HEK293 (cell line): ENCODE results near the gene ITPKC.
A peak's percentile ranks its signal among the peaks of the same experiment; 100 is the strongest.

Source experiments
- CTCF ChIA-PET: fragments of 350-600 bp; formaldehyde crosslinking; extraction: SDS; loops from one replicate; lab custom pipeline; 2021; ENCODE audit warnings: antibody characterized with exemption; lab: Yijun Ruan, JAX
- POLR2A ChIA-PET: fragments of 300-600 bp; formaldehyde crosslinking; extraction: SDS; loops from one replicate; lab custom pipeline; 2020; ENCODE audit warnings: antibody characterized with exemption, inconsistent platforms; lab: Yijun Ruan, JAX
- H3K27ac ChIP-seq: fragments of 200-500 bp; sonication (Bioruptor generic); 2 replicates; pipeline ENCODE4 v1.5.1; 2014; ENCODE audit warnings: low read depth, low read length, control low read depth, inconsistent platforms; ENCODE audit errors: extremely low read depth
- H3K36me3 ChIP-seq, 2 experiments: fragments of 200-500 bp in 1 of 2; sonication (Bioruptor generic) in 1 of 2; 1 replicate in 1 of 2; 2 replicates in 1 of 2; pipeline ENCODE4 v1.5.1; 2014 to 2017; ENCODE audit warnings: inconsistent platforms in 2 of 2, low read length in 2 of 2; ENCODE audit not compliant: control insufficient read depth in 2 of 2, insufficient read depth in 1 of 2
- H3K4me1 ChIP-seq: fragments of 200-500 bp; sonication (Bioruptor generic); 2 replicates; pipeline ENCODE4 v1.5.1; 2014; ENCODE audit warnings: mild to moderate bottlenecking, low read length, inconsistent platforms; ENCODE audit not compliant: control insufficient read depth, insufficient read depth
- H3K4me3 ChIP-seq: 2 replicates; pipeline ENCODE4 v1.5.1; 2011; ENCODE audit warnings: low read depth, mild to moderate bottlenecking, control low read depth, low read length, moderate library complexity
- H3K9me3 ChIP-seq: fragments of 200-500 bp; sonication (Bioruptor generic); 2 replicates; pipeline ENCODE4 v1.5.1; 2014; ENCODE audit warnings: low read depth, low read length, inconsistent platforms; ENCODE audit not compliant: control insufficient read depth, insufficient read depth
- HOXC10 ChIP-seq: sonication (generic); formaldehyde crosslinking; IDR thresholded peaks from 2 replicates; pipeline ENCODE4 v1.8.1; 2023; ENCODE audit warnings: mild to moderate bottlenecking, missing genetic modification reagents
- MYNN ChIP-seq: fragments of 450-650 bp; formaldehyde crosslinking; IDR thresholded peaks from 2 replicates; pipeline ENCODE4 v1.5.1; 2016; ENCODE audit warnings: missing biosample characterization, missing genetic modification characterization, borderline replicate concordance
- PATZ1 ChIP-seq: fragments of 450-650 bp; formaldehyde crosslinking; IDR thresholded peaks from 2 replicates; pipeline ENCODE4 v1.5.1; 2016; ENCODE audit warnings: missing biosample characterization, missing genetic modification characterization
- PRDM6 ChIP-seq: fragments of 450-650 bp; formaldehyde crosslinking; IDR thresholded peaks from 2 replicates; pipeline ENCODE4 v1.5.1; 2017; ENCODE audit warnings: missing biosample characterization, missing genetic modification characterization
- REPIN1 ChIP-seq: fragments of 450-650 bp; formaldehyde crosslinking; IDR thresholded peaks from 2 replicates; pipeline ENCODE4 v1.5.1; 2017; ENCODE audit warnings: missing biosample characterization, missing genetic modification characterization, low read depth
- SALL2 ChIP-seq: fragments of 450-650 bp; formaldehyde crosslinking; IDR thresholded peaks from 2 replicates; pipeline ENCODE4 v1.5.0; 2017; ENCODE audit warnings: missing biosample characterization, mild to moderate bottlenecking, missing genetic modification characterization, borderline replicate concordance
- SP3 ChIP-seq: fragments of 450-650 bp; formaldehyde crosslinking; IDR thresholded peaks from 2 replicates; pipeline ENCODE4 v1.5.1; 2016; ENCODE audit warnings: missing biosample characterization, missing genetic modification characterization
- TSHZ1 ChIP-seq: fragments of 450-650 bp; formaldehyde crosslinking; IDR thresholded peaks from 2 replicates; pipeline ENCODE4 v1.5.1; 2016; ENCODE audit warnings: missing biosample characterization, missing genetic modification characterization, borderline replicate concordance
- YY1 ChIP-seq: fragments of 450-650 bp; formaldehyde crosslinking; IDR thresholded peaks from 2 replicates; pipeline ENCODE4 v1.5.1; 2018; ENCODE audit warnings: missing biosample characterization, missing genetic modification characterization
- YY2 ChIP-seq: fragments of 450-650 bp; formaldehyde crosslinking; IDR thresholded peaks from 2 replicates; pipeline ENCODE4 v1.5.1; 2016; ENCODE audit warnings: missing biosample characterization, missing genetic modification characterization
- ZBTB20 ChIP-seq: fragments of 450-650 bp; formaldehyde crosslinking; IDR thresholded peaks from 2 replicates; pipeline ENCODE4 v1.5.1; 2016; ENCODE audit warnings: missing biosample characterization, missing genetic modification characterization
- ZFP69B ChIP-seq: fragments of 450-650 bp; formaldehyde crosslinking; IDR thresholded peaks from 2 replicates; pipeline ENCODE4 v1.5.1; 2016; ENCODE audit warnings: missing biosample characterization, missing genetic modification characterization
- ZNF148 ChIP-seq: fragments of 450-650 bp; formaldehyde crosslinking; IDR thresholded peaks from 2 replicates; pipeline ENCODE4 v1.5.0; 2017; ENCODE audit warnings: missing biosample characterization, missing genetic modification characterization, borderline replicate concordance
- ZNF16 ChIP-seq: fragments of 450-650 bp; formaldehyde crosslinking; IDR thresholded peaks from 2 replicates; pipeline ENCODE4 v1.5.1; 2016; ENCODE audit warnings: low read depth, missing biosample characterization, missing genetic modification characterization
- ZNF501 ChIP-seq: fragments of 450-650 bp; formaldehyde crosslinking; IDR thresholded peaks from 2 replicates; pipeline ENCODE4 v1.5.1; 2016; ENCODE audit warnings: missing biosample characterization, missing genetic modification characterization
- ZNF529 ChIP-seq: fragments of 450-650 bp; formaldehyde crosslinking; IDR thresholded peaks from 2 replicates; pipeline ENCODE4 v1.5.1; 2017; ENCODE audit warnings: missing genetic modification characterization, missing biosample characterization; ENCODE audit not compliant: insufficient replicate concordance
- ZNF548 ChIP-seq: fragments of 450-650 bp; formaldehyde crosslinking; IDR thresholded peaks from 2 replicates; pipeline ENCODE4 v1.5.1; 2016; ENCODE audit warnings: missing biosample characterization, missing genetic modification characterization
- ZNF558 ChIP-seq: fragments of 450-650 bp; formaldehyde crosslinking; IDR thresholded peaks from 2 replicates; pipeline ENCODE4 v1.5.1; 2016; ENCODE audit warnings: missing biosample characterization, missing genetic modification characterization
- ZNF639 ChIP-seq: fragments of 450-650 bp; formaldehyde crosslinking; IDR thresholded peaks from 2 replicates; pipeline ENCODE4 v1.5.1; 2016; ENCODE audit warnings: missing biosample characterization, missing genetic modification characterization
- ZNF660 ChIP-seq: fragments of 450-650 bp; IDR thresholded peaks from 2 replicates; pipeline ENCODE4 v1.5.1; 2018; ENCODE audit warnings: missing biosample characterization, mild to moderate bottlenecking, missing genetic modification characterization
- ZNF670 ChIP-seq: fragments of 450-650 bp; formaldehyde crosslinking; IDR thresholded peaks from 2 replicates; pipeline ENCODE4 v1.5.1; 2016; ENCODE audit warnings: missing biosample characterization, missing genetic modification characterization, low read depth
- ZNF701 ChIP-seq: fragments of 450-650 bp; formaldehyde crosslinking; IDR thresholded peaks from 2 replicates; pipeline ENCODE4 v1.5.1; 2016; ENCODE audit warnings: missing biosample characterization, missing genetic modification characterization
- ZNF76 ChIP-seq: fragments of 450-650 bp; formaldehyde crosslinking; IDR thresholded peaks from 2 replicates; pipeline ENCODE4; 2016; ENCODE audit warnings: low read depth, missing biosample characterization, missing genetic modification characterization, borderline replicate concordance
- ZNF776 ChIP-seq: fragments of 450-650 bp; formaldehyde crosslinking; IDR thresholded peaks from 2 replicates; pipeline ENCODE4 v1.5.0; 2017; ENCODE audit warnings: missing biosample characterization, missing genetic modification characterization, borderline replicate concordance
- ZNF791 ChIP-seq: fragments of 450-650 bp; formaldehyde crosslinking; IDR thresholded peaks from 2 replicates; pipeline ENCODE4 v1.5.1; 2016; ENCODE audit warnings: missing biosample characterization, missing genetic modification characterization

Gene ITPKC

GRCh38 chr19:40718774-40719391 is 2.0 kb downstream of the ITPKC start (continued):
- TF ChIP-seq ZNF148 (tag by site-specific recombination) (no peak), ZNF670 (no peak), ZNF558 (tag by site-specific recombination) (no peak), SALL2 (tag by site-specific recombination) (no peak), ZNF791 (tag by site-specific recombination) (no peak), ZFP69B (tag by site-specific recombination) (peak; percentile 61; the same call in 1 of the 2 replicates), PATZ1 (tag by site-specific recombination) (peak; percentile 86), ZNF16 (tag by site-specific recombination) (no peak), ZBTB20 (tag by site-specific recombination) (peak; percentile 95), MYNN (tag by site-specific recombination) (no peak), SP3 (tag by site-specific recombination) (peak; percentile 57), PRDM6 (tag by site-specific recombination) (no peak), REPIN1 (tag by site-specific recombination) (no peak)

- Histone ChIP-seq H3K4me1 (peaks cover 43% of the 10 kb centered on the region), H3K9me3 (no peaks in the 10 kb centered on the region; the same call in 1 of the 2 replicates), H3K27ac (peak overlapping the region; percentile 86; the same call in 1 of the 2 replicates), H3K36me3 (peaks cover 26 to 48% of the 10 kb centered on the region in 2 experiments), H3K4me3 (no peak overlapping the region)
- ChIA-PET POLR2A (interaction anchor here (0.6 to 1.5 kb wide), 8 partner anchors 15 to 1199 kb away, joined by 4 to 17 read pairs (median 5); partner anchors contain the start of genes ACTMAP, RAB4B and SNRPA), CTCF (interaction anchor here (1.3 kb wide), 1 partner anchor 85 kb away, joined by 9 read pairs; no protein-coding TSS in a partner anchor)
- no peak for TF ChIP-seq YY1 (tag by site-specific recombination)
- no peak for TF ChIP-seq ZNF776 (tag by site-specific recombination)
- no peak for TF ChIP-seq ZNF501 (tag by site-specific recombination)
- no peak for TF ChIP-seq ZNF76
- TF ChIP-seq YY2 (tag by site-specific recombination) = no peak
- no peak for TF ChIP-seq ZNF529 (tag by site-specific recombination)
- TF ChIP-seq ZNF660 = no peak
- peak; percentile 98 for TF ChIP-seq REPIN1 (tag by site-specific recombination)
- no peak for TF ChIP-seq HOXC10 (CRISPR knock-in tag)
- no peak for TF ChIP-seq ZNF548
- no peak; the same call in 1 of the 2 replicates for TF ChIP-seq ZNF701 (tag by site-specific recombination)
- no peak for TF ChIP-seq ZNF639 (tag by site-specific recombination)
- TF ChIP-seq TSHZ1 = no peak
- TF ChIP-seq ZNF791 (tag by site-specific recombination) = 0 out of 2 replicates have a peak, but pooled peaks have one; percentile 18
Measured at GRCh38 chr19:40719414-40719894, 2.5 kb downstream of the ITPKC start.
